Right kidney (tissue), 1 donor: Measurements from ENCODE around the gene MOV10L1.
"Not testable (repeated sequence)": the region's sequence is repeated elsewhere in the genome, so short reads cannot be mapped to it uniquely, and the experiment has no call there.

Experiments
- DNase-seq: peaks from one replicate; pipeline ENCODE4 v3.0.0-alpha.2; 2016

The MOV10L1 gene

GRCh38 chr22:50105208-50106100 is 15.6 kb downstream of the MOV10L1 start:
- DNase-seq = no peak

- DNase-seq = no peak
Measured at GRCh38 chr22:50107529-50107928, 17.7 kb downstream of the MOV10L1 start.

GRCh38 chr22:50111056-50111455 is 21.2 kb downstream of the MOV10L1 start:
- no peak for DNase-seq

GRCh38 chr22:50112151-50113118 is 22.6 kb downstream of the MOV10L1 start:
- no peak for DNase-seq

GRCh38 chr22:50114221-50115021 is 24.6 kb downstream of the MOV10L1 start:
- DNase-seq = no peak

- no peak for DNase-seq
Measured at GRCh38 chr22:50115693-50116092, 25.9 kb downstream of the MOV10L1 start.

GRCh38 chr22:50117168-50117762 is 27.5 kb downstream of the MOV10L1 start:
- no peak for DNase-seq

- no peak for DNase-seq
Measured at GRCh38 chr22:50118129-50118528, 28.3 kb downstream of the MOV10L1 start.

- peak; percentile 19 for DNase-seq
Measured at GRCh38 chr22:50118557-50119168, 28.9 kb downstream of the MOV10L1 start.

GRCh38 chr22:50119169-50119767 is 29.5 kb downstream of the MOV10L1 start:
- no peak for DNase-seq

- DNase-seq = no peak
Measured at GRCh38 chr22:50119768-50120251, 30.0 kb downstream of the MOV10L1 start.

- DNase-seq = no peak
Measured at GRCh38 chr22:50121202-50121740, 31.5 kb downstream of the MOV10L1 start.

- DNase-seq = no peak
Measured at GRCh38 chr22:50123119-50123518, 33.3 kb downstream of the MOV10L1 start.

GRCh38 chr22:50125029-50125428 is 35.2 kb downstream of the MOV10L1 start:
- DNase-seq = no peak

- DNase-seq = no peak
Measured at GRCh38 chr22:50129121-50129736, 39.4 kb downstream of the MOV10L1 start.

- DNase-seq = no peak
Measured at GRCh38 chr22:50131894-50132293, 42.1 kb downstream of the MOV10L1 start.

- DNase-seq = no peak
Measured at GRCh38 chr22:50134481-50134880, 44.7 kb downstream of the MOV10L1 start.

- no peak for DNase-seq
Measured at GRCh38 chr22:50136581-50137015, 46.8 kb downstream of the MOV10L1 start.

GRCh38 chr22:50137277-50137676 is 47.5 kb downstream of the MOV10L1 start:
- DNase-seq = not testable (repeated sequence)

- no peak for DNase-seq
Measured at GRCh38 chr22:50138041-50138440, 48.2 kb downstream of the MOV10L1 start.
